DMS114 treated with DMSO at 0.1 percent for 48 hours (cell line): Measurements from ENCODE around the gene RFTN1.

Source experiments
- DNase-seq: peaks from one replicate; lab custom pipeline; 2025; ENCODE audit not compliant: unreplicated experiment; lab: John Stamatoyannopoulos, UW

Gene RFTN1

GRCh38 chr3:16380421-16380820 is 133.1 kb downstream of the RFTN1 start:
- DNase-seq = no peak

GRCh38 chr3:16379838-16380237 is 133.7 kb downstream of the RFTN1 start:
- no peak for DNase-seq

- DNase-seq = no peak
Observed at GRCh38 chr3:16378920-16379319, 134.6 kb downstream of the RFTN1 start.

GRCh38 chr3:16378415-16378814 is 135.1 kb downstream of the RFTN1 start:
- no peak for DNase-seq

GRCh38 chr3:16377847-16378302 is 135.6 kb downstream of the RFTN1 start:
- DNase-seq = no peak

- DNase-seq = no peak
Observed at GRCh38 chr3:16377196-16377595, 136.3 kb downstream of the RFTN1 start.

- DNase-seq = no peak
Observed at GRCh38 chr3:16375891-16376290, 137.6 kb downstream of the RFTN1 start.

GRCh38 chr3:16374935-16375245 is 138.6 kb downstream of the RFTN1 start:
- no peak for DNase-seq

- no peak for DNase-seq
Observed at GRCh38 chr3:16374047-16374934, 139.2 kb downstream of the RFTN1 start.

GRCh38 chr3:16373341-16373946 is 140.1 kb downstream of the RFTN1 start:
- no peak for DNase-seq

- no peak for DNase-seq
Observed at GRCh38 chr3:16372362-16373292, 140.9 kb downstream of the RFTN1 start.

GRCh38 chr3:16370872-16371740 is 142.4 kb downstream of the RFTN1 start:
- no peak for DNase-seq

GRCh38 chr3:16370503-16370871 is 143.0 kb downstream of the RFTN1 start:
- no peak for DNase-seq

- no peak for DNase-seq
Observed at GRCh38 chr3:16369885-16370284, 143.6 kb downstream of the RFTN1 start.

GRCh38 chr3:16369276-16369675 is 144.2 kb downstream of the RFTN1 start:
- DNase-seq = no peak

- DNase-seq = no peak
Observed at GRCh38 chr3:16366581-16366980, 146.9 kb downstream of the RFTN1 start.

GRCh38 chr3:16365491-16366128 is 147.9 kb downstream of the RFTN1 start:
- no peak for DNase-seq

- DNase-seq = no peak
Observed at GRCh38 chr3:16364963-16365362, 148.5 kb downstream of the RFTN1 start.

GRCh38 chr3:16364323-16364722 is 149.2 kb downstream of the RFTN1 start:
- DNase-seq = no peak

- no peak for DNase-seq
Observed at GRCh38 chr3:16363636-16364035, 149.9 kb downstream of the RFTN1 start.
